GM21723 (cell line): ENCODE results near the gene CRYGB.

Experiments used
- ATAC-seq: cut with Tn5 transposase; IDR thresholded peaks from one replicate; pipeline ENCODE4 v1.9.1; 2021; ENCODE audit warnings: mild to moderate bottlenecking, moderate library complexity; ENCODE audit not compliant: unreplicated experiment

CRYGB gene

GRCh38 chr2:208146006-208146405 is at the start of gene CRYGB:
Gene CRYGB (minus strand): TSS chr2:208146158. CDS start chr2:208146120, 38 bp downstream.
- no peak for ATAC-seq

GRCh38 chr2:208195531-208195930 is 49.6 kb upstream of the CRYGB start:
- no peak for ATAC-seq

GRCh38 chr2:208192611-208193236 is 46.8 kb upstream of the CRYGB start:
- ATAC-seq = no peak

- no peak for ATAC-seq
Measured at GRCh38 chr2:208189810-208190503, 44.0 kb upstream of the CRYGB start, which contains the start of gene C2orf80. Gene C2orf80 (minus strand): TSS chr2:208190030. CDS start chr2:208186986, 3,044 bp downstream.

GRCh38 chr2:208189069-208189809 is 43.3 kb upstream of the CRYGB start:
- no peak for ATAC-seq

- ATAC-seq = no peak
Measured at GRCh38 chr2:208186893-208187292, 40.9 kb upstream of the CRYGB start.

- no peak for ATAC-seq
Measured at GRCh38 chr2:208186465-208186864, 40.5 kb upstream of the CRYGB start.

- ATAC-seq = no peak
Measured at GRCh38 chr2:208183972-208184705, 38.2 kb upstream of the CRYGB start.

GRCh38 chr2:208183526-208183925 is 37.6 kb upstream of the CRYGB start:
- ATAC-seq = no peak

- ATAC-seq = no peak
Measured at GRCh38 chr2:208182835-208183234, 36.9 kb upstream of the CRYGB start.

GRCh38 chr2:208179028-208179609 is 33.2 kb upstream of the CRYGB start:
- no peak for ATAC-seq

- ATAC-seq = no peak
Measured at GRCh38 chr2:208175840-208176153, 29.8 kb upstream of the CRYGB start.

GRCh38 chr2:208175069-208175839 is 29.3 kb upstream of the CRYGB start:
- ATAC-seq = peak; percentile 98

GRCh38 chr2:208174144-208174543 is 28.2 kb upstream of the CRYGB start:
- ATAC-seq = no peak

GRCh38 chr2:208172125-208172524 is 26.2 kb upstream of the CRYGB start:
- ATAC-seq = no peak

GRCh38 chr2:208164951-208165755 is 19.2 kb upstream of the CRYGB start:
- ATAC-seq = no peak

GRCh38 chr2:208163489-208163888 is 17.5 kb upstream of the CRYGB start, which contains the start of gene CRYGA:
Gene CRYGA (minus strand): TSS chr2:208163589. CDS start chr2:208163556, 33 bp downstream.
- ATAC-seq = no peak

- ATAC-seq = no peak
Measured at GRCh38 chr2:208156439-208156838, 10.5 kb upstream of the CRYGB start.

- ATAC-seq = no peak
Measured at GRCh38 chr2:208153156-208153555, 7.2 kb upstream of the CRYGB start.
